AG10803 (cell line): ENCODE data around the gene DMRTC1B.
"Not testable (repeated sequence)": the region's sequence is repeated elsewhere in the genome, so short reads cannot be mapped to it uniquely, and the experiment has no call there.

Experiments
- DNase-seq: peaks from one replicate; pipeline ENCODE4 v3.0.0; 2010; ENCODE audit warnings: low read depth
- H3K4me3 ChIP-seq: 2 replicates; pipeline ENCODE4 v1.5.1; 2011; ENCODE audit warnings: mild to moderate bottlenecking, low read length, control low read depth
- CTCF ChIP-seq: conservative IDR thresholded peaks from 2 replicates; pipeline ENCODE4 v1.5.1; 2011; ENCODE audit warnings: mild to moderate bottlenecking, low read length, control low read depth, inconsistent platforms

Gene DMRTC1B, protein sequence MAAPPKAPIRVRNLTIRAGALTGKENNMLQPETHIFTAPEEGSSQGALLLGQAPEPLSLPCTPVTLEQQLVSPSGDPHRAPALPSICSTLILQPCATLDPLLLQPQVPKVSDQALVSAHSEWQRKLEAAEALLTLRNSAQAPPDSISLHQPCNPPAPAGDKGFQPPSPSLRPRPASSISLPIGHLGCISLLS

GRCh38 chrX:72776653-72777466, at the start of gene DMRTC1B:
Gene DMRTC1B (plus strand): TSS chrX:72776890. CDS start chrX:72845136, 68,246 bp downstream.
- not testable (repeated sequence) for DNase-seq, H3K4me3 ChIP-seq

- no peak for TF ChIP-seq CTCF
- no peak for DNase-seq
- no peak overlapping the region for H3K4me3 ChIP-seq
These were observed 48.8 kb upstream of the DMRTC1B start for GRCh38 chrX:72727846-72728245.

DNA sequence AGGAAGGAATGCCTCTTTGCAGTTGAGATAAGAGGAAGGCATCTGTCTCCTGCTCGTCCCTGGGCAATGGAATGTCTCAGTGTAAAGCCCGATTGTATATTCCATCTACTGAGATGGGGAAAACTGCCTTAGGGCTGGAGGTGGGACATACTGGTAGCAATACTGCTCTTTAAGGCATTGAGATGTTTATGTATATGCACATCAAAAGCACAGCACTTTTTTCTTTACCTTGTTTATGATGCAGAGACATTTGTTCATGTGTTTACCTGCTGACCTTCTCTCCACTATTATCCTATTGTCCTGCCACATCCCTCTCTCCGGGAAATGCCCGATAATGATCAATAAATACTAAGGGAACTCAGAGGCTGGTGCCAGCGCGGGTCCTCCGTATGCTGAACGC, 43.1 kb upstream of the DMRTC1B start:
- DNase-seq, H3K4me3 ChIP-seq: not testable (repeated sequence)

- no peak overlapping the region for H3K4me3 ChIP-seq
- no peak for TF ChIP-seq CTCF
- DNase-seq, result peak; percentile 8
These were observed 41.1 kb upstream of the DMRTC1B start for GRCh38 chrX:72735561-72735960.

DNA sequence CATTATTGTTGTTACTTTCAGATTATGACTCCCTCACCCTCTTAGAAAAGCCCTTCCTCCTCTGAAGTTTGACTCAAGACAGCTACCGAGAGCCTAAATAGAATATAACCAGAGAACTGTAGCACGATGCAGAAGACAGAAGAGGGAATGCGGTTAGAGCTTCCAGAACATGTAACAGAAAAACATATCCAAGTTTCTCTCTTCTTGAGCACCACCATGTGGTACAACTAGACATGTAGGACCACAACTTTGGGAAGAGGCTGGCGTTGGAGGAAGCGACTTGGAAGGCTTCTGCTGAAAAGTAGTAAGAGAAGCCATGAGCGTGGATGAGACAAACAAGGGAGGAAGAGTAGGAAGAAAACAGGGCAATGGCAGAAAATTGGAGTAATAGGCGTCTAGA, 31.1 kb upstream of the DMRTC1B start:
- H3K4me3 ChIP-seq, DNase-seq: not testable (repeated sequence)

DNA sequence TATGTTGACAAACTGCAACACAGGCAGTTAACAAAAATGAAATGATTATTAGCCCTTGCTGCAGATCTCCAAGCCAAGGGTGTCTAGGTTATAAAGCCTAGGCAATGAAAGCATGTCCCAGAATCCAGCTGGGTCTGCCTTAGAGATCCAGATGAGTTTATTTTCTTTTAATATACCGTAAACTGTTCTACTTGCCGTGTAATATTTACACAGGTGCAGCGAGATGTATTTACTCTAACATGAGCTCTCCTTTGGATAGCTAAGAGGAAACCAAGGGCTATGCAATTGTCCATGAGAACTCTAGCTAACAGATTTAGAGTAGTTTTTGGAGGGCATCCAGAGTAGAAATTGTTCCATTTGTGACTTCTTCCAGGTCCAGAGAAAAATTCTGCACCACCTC, 28.1 kb upstream of the DMRTC1B start:
- DNase-seq, H3K4me3 ChIP-seq: not testable (repeated sequence)

GRCh38 chrX:72760454-72760853, 16.2 kb upstream of the DMRTC1B start:
- not testable (repeated sequence) for H3K4me3 ChIP-seq, DNase-seq

- DNase-seq, H3K4me3 ChIP-seq: not testable (repeated sequence)
These were observed 739 bp downstream of the DMRTC1B start for GRCh38 chrX:72777467-72777790.

GRCh38 chrX:72778146-72778545, 1.5 kb downstream of the DMRTC1B start:
- H3K4me3 ChIP-seq, DNase-seq: not testable (repeated sequence)

GRCh38 chrX:72782560-72782959, 5.9 kb downstream of the DMRTC1B start, which contains the start of gene FAM236B:
Gene FAM236B (minus strand): TSS chrX:72782660. CDS start chrX:72782560, 100 bp downstream.
- not testable (repeated sequence) for H3K4me3 ChIP-seq

GRCh38 chrX:72783365-72783936, 6.8 kb downstream of the DMRTC1B start:
- not testable (repeated sequence) for H3K4me3 ChIP-seq, DNase-seq

More at GRCh38 chrX:72782560-72782959, 5.9 kb downstream of the DMRTC1B start, which contains the start of gene FAM236B:
- DNase-seq, result not testable (repeated sequence)

DNA sequence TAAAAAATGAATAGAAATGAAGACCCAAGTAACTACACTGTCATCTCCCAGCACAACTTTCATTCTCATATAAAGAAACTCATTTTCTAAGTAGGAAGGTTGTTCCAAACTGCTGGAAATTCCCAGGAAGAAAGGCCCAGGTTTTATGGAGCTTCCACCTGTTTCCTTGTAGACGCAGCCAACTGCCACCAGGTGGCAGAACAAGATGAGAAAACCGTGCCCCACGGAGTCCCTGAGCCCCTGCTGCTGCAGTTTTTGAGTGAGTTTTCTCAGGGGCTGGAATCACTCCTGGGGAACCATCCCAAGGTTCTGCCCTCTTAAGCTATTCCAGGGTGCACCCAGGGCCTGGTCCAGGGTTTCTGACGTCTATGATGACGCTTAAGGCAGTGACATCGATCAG, 7.3 kb downstream of the DMRTC1B start:
- H3K4me3 ChIP-seq, DNase-seq: not testable (repeated sequence)

DNA sequence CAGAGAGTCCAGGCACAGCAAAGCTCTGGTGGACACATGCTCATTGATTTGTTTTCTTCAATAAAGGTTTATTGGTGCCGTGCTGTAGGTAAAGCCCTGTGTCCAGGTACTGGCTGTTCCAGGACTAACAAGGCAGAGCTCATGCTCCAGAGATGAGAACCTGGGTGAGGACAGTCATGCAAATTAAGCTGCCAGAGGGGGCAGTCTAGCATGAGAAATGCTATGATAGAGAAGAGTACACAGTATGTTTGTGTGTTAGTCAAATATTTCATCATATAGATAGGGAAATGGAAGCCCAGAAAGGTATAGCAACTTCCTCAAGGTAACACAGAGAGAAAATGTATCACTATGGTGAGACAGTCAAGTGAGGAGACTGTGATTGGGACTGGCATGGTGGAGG, 11.5 kb downstream of the DMRTC1B start:
- not testable (repeated sequence) for DNase-seq, H3K4me3 ChIP-seq

GRCh38 chrX:72790390-72790789, 13.7 kb downstream of the DMRTC1B start:
- DNase-seq, H3K4me3 ChIP-seq: not testable (repeated sequence)

DNA sequence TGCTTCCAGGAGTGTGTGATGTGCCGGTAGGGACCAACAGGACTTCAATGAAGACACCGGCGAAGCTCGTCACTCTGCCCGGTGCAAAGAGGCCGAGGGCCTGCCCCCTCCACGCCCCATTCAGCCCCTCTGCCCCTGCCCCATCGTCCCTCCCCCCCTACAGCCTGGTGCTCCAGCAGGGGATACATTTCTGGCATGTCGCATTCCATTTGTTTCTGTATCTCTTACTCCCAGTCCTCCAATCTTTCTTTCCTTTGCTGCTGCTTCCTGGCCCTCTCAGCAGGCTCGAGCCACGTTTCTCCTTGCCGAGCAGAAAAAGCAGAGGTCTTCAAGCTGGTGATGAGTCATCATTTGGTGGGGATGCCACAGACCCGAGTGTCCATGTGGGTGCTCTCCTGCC, 31.4 kb downstream of the DMRTC1B start, which contains the start of gene FAM236D:
Gene FAM236D (minus strand): TSS at position 101 of the 400 bp plus-strand sequence. CDS start 100 bp downstream, at position 1.
- DNase-seq, H3K4me3 ChIP-seq: not testable (repeated sequence)

DNA sequence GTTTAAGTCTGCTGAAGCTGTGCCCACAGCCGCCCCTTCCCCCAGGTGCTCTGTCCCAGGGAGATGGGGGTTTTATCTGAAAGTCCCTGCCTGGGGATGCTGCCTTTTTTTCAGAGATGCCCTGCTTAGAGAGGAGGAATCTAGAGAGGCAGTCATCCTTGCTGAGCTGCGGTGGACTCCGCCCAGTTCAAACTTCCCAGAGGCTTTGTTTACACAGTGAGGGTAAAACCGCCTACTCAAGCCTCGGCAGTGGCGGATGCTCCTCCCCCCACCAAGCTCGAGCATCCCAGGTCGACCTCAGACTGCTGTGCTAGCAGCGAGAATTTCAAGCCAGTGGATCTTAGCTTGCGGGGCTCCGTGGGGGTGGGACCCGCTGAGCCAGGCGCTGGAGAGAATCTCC, 54.0 kb downstream of the DMRTC1B start:
- DNase-seq, H3K4me3 ChIP-seq: not testable (repeated sequence)

- DNase-seq, H3K4me3 ChIP-seq: not testable (repeated sequence)
These were observed 60.8 kb downstream of the DMRTC1B start for GRCh38 chrX:72837532-72837931.
